GM18499 (cell line): ENCODE measurements around the gene MPIG6B.

Experiments
- ATAC-seq: cut with Tn5 transposase; IDR thresholded peaks from one replicate; pipeline ENCODE4 v1.9.1; 2021; ENCODE audit warnings: moderate number of reproducible peaks; ENCODE audit not compliant: insufficient read depth, unreplicated experiment

MPIG6B gene

DNA sequence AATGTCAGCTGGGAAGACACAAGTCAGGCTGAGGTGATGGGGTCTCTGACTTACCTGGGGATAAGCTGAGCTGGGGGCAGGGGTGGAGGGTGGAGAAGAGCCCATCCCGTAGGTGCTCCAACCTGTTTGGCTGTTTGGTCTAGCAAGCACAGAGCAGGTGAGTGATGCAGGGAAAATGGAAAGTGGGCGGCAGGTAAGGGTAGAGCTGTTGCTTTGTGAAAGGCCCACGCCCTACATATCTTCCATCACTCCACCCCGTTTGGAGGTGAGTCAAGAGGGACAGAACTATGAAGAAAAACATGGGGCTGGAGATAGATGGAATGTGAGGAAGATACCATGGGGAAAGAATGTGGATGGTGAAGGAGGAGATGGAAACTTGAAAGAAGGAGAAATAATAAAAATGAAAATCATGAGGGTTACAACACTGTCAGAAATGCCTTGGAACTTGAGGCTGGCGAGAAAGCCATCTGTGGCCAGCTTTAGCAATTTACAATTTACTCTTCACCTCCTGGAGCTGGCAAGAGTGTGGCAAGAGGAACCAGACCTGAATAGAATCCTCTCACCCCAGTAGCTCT is 2.9 kb upstream of the MPIG6B start:
- ATAC-seq = no peak

DNA sequence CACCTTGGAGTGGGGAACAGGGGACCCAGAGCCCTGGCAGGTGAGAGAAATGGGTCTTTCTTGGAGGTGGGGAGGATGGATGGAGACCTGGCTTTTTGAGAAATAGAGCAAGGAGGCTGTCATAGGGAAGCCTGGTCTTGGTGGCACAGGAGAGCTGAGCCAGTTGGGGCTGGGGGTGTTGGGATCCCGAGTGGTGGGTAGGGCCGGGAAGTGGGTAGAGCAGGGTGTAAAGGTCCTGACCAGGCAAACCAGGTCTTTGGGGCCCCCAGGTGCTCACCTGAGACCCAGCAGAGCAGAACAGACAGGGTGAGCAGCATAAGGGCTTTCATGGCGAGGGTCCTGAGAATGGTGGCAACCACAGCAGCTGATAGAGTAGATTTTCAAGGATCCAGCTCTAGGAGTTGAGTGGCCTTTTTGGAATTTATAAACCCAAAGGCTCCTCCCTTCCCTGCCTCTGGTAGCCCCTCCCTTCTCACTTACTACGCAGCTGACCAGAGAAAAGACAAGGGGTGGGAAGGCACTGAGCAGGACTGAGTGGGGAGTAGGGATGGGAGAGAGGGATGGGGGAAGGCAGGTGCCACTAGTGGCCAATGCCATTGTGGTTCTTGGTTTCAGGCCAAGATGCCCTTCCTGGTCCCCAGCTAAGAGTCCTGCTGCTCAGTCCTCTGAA is 1.7 kb upstream of the MPIG6B start, which contains the start of gene LY6G6C:
Gene LY6G6C, minus strand, starts transcription at position 396 of the 670 bp plus-strand sequence. Its CDS starts 67 bp downstream, at position 329.
- no peak for ATAC-seq

DNA sequence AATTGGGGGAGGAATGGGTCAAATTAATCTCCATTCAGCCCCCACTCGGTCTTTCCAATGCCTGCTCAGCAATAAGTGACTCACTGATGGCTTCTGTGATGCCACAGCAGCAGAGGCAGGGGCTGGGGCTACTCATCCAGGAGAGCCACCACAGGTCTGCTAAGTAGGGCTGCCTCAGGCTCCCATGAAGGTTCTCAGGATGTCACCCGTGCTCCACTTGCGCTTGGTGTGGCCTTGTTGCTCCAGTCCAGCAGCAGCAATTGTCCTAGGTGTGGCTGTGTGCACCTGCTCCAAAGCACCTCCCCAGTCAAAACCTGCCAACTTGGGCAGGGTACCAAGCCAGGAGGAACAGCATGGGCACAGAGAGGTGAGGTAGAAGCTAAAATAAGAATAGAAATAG is 1.0 kb upstream of the MPIG6B start:
- no peak for ATAC-seq

DNA sequence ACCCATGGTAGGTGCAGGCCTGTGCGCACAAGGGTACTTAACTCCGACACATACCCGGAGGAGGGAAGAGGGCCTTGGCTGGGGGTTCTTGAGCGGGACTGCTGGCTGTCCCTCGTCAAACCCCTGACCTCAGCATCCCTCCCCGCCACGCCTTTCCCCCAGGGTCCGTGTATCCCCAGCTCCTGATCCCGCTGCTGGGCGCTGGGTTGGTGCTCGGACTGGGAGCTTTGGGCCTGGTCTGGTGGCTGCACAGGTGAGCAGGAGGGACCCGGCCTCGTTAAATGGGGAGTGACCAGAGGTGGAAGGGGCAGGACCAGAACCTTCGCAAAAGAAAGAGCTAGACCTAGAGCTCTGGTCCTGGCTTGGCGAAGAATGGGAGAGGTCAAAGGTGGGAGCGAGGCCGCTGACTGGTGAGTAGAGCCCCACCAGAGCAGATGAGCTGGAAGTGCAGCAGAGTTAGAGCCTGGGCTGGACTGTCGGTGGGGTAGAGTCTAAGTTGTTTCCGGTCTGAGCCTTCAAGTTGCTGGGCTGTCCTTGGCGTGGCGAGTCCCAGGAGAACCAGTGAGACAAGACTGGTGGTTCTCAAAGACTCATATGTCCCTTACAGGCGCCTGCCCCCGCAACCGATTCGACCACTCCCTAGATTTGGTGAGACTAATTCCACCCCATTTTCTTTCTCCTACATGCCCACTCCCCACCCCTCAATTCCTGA is 963 bp downstream of the MPIG6B start:
- ATAC-seq = no peak

DNA sequence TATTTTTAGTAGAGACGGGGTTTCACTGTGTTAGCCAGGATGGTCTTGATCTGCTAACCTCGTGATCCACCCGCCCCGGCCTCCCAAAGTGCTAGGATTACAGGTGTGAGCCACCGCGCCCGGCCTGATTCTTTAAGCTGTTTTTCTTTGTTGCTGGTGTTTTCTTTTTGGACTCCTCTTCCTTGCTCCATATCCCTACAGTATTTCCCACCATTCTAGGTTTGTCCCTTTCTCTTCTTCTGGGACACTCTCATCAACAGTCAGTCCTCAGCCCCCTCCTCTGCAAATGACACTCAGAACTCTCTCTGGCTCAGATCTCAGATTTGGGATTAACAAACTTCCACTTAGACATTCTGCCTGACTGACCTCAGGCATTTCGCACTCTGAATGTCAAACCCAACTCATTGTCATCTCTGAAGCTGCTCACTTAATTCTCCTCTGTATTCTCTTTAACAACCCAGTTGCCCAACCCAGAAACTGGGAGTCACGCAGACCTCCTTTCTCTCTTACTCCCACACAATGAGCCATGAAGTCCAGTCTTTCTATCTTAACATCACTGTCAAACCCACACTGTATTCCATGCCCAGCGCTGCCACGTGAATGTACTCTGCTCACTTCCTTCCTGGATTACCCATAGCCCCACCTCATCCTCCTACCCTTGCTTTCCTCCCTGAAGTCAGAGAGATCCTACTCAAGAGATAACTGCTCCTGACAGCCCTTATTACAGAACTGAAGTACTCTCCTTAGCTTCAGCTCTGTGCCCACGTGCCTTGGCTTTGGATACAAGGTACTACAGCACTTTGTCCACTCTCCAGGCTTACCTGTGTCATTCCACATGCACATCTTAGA is 2.6 kb downstream of the MPIG6B start:
- no peak for ATAC-seq

DNA sequence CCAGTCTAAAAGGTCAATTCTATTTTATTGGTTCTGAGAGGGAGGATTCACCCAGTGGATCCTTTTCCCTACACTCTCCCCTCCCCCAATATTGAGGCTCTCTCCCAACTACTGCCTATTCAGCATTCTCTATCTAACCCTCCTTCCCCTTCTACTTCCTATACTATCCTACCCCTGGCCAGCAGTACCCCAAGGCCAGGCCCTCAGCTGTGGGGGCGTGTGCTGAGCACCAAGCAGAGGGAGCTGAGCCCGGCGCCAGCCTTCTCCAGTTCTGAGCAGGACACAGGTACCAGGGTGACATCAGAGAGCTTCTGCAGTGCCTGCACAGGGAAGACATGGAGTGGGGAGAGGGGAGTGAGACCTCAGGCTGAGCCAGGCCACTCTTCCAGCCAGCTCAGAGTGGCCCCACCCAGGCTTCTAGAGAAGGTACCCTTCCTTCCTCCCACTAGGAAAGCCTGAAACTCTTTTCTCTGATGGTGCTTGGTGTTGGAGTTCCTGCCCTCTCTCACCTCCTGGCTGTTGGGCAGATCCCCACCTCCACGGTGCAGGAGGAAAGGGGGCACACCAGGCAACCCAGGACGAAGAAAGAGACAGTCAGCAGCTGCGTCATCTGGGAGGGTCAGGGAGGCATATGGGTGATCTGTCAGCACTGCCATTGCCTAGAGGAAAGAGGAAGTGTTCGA is 4.0 kb downstream of the MPIG6B start:
- ATAC-seq = no peak

DNA sequence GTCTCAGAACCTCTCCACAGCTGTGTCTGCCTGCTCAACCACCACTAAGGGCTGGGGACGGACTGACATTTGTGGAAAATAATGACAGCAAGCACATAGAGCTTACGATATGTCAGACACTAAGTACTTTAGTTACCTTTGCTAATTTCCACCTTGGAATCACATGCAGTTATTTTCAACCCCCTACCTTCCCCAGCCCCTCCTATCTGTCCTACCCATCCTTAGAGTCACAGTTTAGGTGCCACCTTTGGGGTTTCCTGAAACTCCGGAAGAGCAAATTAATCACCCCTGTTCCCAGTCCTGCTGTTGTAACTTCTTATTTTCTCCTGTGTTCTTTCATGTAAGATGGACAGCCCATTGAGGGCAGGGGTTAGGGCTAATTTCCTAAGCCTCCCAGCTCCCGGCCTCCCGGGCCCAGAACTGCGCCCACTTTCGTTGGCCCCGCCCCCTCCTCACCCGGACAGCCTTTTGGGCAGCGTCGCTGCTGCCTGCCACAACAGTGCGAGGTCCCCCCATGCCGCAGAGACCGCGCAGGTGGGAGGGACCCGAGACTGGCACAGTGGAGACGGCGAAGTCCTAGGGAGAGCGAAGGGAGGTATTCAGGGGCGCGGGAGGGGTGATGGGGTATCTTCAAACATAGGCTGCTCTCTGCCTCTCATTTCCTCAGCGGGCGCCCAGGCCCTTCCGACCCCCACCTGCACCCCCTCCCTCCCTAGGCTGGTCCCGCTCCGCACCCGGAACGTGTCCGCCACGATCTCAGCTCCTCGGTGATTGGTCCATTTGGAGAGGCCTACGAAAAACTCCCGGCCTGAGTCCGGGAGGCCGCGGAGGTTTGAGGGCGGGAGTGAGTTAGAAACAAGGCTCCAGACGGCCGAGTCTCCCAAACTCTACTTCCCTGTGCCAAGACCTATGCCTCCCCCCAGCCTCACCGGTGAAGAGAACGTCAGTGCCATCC is 4.8 kb downstream of the MPIG6B start:
- no peak for ATAC-seq

DNA sequence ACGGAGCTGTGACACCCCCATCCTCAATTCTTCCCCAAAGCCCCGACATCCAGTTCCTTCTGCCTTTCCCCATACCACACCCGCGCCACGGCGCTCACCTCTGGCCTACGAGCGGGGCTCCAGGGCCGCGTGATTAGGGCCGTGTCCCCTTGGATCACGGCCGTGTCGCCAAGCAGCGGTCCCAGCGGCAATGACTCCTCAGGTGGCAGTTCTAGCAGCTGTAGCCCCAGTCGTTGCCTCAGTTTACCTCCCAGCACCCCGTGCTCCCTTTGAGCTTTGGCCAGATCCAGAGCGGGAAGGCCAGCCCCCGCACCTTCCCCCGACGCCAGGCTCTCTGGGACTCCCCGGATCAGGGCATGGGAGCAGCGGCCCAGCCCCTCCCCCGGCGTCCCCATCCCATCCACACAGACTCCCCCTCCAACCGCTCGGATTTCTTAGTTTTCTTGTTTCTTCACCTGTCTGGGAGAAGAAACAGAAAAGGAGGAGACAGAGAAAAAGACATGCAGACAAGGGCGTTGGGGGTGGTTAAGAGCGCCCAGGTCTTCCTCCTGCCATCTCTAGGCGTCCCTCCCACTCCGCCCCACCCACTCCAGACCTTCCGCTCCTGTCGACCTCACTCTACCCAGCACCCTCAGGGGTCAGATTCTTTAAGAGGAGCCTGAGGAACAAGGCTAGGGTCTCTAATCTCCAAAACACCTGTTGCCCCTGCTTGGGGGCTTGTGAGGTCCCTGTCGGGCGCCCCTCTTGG is 5.8 kb downstream of the MPIG6B start, which contains the start of gene DDAH2:
Gene DDAH2, minus strand, starts transcription at position 533 of the 748 bp plus-strand sequence. Its CDS starts 138 bp downstream, at position 395.
- ATAC-seq = no peak

DNA sequence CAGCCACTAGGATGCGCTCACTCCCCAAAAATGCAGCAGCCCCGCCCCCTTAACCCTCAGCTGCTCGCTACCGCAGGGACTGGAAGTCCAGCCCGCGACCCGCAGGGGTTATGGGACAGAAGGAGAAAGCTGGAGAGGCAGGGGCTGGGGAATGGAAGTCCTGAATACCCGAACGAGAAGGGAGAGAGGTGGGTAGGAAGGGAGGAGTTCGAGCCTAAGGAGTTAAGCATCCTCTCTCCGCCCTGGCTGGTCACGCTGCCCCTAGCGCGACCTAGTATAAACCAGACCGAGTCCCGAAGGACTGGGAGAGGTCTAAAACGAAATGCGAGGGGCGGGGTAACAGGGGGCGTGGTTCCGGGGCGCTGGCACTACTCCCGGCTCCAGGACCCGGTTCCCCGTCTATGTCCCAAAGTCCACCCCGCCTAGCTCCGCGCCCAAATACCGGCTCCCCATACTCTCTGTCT is 6.4 kb downstream of the MPIG6B start:
- ATAC-seq = no peak

DNA sequence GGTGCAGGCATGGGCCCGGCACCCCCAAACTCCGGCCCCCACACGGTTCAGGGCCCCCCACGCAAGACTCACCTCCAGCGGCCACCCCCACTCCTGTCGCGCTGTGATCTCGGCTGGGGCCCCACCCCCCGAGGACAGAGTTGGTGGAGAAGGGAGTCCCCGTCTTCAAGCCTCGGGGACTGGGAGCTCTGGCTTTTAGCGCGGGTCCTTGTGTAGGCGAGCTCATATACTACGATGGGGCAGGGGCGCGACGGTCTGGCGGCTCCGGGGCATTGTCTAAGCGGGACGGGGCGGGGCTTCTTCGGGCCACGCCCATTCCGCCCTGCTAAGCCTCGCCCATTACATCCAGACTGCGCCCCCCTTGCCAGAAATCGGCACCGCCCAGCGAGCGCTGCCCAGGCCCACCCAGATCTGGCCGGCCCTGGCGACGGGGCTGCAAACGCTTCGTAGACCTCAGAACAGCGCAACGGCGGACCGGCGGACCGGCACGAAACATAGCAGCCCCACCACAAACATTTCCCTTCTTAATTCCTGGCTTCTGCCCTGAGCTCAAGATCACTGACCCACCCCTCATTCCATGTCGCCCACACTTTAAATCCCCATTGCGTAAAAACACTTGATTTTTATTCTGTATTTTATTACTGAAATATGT is 6.9 kb downstream of the MPIG6B start:
- ATAC-seq = no peak

DNA sequence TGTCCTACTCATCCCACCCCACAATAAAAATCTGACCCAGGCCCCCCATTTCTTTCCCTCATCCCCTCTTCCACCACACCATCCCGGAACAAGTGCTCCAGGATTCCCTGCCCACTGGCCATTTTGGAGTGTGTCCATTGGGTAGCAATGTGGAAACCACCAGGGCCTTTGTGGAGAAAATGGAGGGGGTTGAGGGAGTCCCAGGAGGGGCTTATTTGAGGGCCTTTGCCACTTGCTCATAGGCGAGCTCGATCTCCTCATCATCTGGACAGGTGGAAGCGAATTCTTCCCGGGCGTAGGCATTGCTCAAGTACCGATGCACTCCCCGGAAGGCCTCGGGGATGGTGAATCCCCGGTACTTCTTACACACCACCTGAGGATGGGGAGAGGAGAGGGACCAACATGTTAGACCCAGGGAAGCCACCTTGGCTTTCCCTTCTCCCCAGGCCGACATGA is 7.5 kb downstream of the MPIG6B start:
- ATAC-seq = no peak

DNA sequence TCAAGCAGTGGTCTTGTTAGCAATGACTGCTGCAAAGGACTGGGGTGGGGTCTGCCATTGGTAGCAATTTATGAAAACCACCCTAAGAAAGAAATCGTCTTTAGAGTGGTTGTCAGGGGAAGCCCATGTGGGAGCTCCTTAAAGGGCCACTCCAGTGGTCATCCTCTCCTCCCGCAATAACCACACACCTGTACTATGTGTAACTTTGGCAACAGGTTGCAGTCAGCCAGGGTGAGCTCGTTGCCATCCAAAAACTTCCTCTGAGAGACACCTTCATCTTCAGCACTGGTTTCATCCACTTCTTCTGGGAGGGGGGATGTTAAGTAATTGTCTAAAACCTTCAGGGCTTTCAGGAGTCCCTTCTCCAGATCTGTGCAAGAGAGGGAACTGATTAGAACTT is 8.9 kb downstream of the MPIG6B start:
- ATAC-seq = no peak

DNA sequence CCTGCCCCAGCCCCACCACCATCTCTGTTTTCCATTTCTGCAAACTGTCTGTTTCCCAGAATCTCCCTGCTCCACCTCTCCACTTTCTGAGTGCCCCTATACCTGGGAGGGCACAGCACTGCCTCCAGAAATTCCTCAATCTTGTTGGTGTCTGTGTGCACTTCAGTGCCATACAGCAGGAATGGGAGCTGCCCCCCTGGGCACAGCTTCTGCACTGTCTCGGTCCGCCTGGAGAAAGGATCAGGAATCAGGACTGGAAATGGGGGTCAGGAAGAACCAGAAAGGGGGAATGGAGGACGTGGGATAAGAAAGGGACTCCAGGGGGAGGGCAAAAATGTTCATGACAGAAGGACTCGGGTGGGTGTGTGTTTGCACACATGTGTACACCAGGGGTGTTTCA is 10.6 kb downstream of the MPIG6B start:
- ATAC-seq = no peak

DNA sequence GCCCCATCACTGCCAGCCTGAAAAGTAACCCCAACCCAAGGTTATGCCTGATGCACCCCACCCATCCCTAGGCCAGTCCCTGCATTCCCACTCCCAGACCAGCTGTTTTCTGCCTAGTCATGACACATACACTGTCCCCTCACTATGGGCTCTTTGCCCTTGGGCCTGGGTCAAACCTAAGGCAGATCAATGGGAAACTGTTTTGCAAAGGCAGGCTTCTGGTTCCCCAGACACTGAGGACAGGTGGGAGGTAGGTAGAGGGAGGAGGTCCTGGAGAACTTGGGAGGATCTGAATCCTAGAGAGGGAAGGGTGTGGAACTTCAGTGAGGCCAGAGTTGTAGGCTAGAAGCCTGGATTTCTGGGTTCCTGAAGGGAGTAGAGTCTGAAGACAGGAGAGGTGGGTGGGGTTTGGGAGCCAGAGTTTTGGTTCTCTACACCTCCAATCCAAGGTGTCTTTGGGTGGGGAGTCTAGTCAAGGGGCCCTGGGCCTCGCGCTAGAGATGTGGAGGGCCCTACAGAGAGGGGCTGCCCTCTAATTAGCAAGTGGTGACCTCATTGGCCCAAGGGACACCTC is 11.2 kb downstream of the MPIG6B start:
- no peak for ATAC-seq

DNA sequence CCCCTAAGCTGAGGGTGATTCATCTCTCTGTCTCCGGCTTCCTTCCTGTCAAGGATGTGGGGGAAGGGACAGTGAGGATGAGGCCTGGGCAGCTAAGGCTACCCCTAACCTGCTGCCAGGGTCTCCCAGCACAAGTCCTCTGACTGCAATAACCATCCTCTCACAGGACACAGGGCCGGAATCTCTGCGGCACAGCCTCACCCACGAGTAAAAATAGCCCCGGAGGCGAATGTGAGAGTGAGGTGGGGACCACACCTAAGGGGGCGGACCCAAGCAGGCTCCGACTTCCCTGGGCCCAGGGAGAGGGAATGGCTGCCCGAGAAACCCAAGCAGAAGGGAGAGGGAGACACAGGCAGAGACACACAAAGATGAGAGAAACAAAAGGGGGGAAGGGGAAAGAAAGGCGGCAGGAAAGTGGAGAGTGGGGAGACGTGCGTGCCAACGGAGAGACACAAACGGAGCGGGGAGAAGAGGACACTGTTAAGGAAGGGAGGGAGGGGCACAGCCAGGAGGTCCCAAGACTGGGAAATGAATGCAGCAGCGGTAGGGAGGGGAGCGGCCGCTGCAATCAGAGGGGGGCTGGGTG is 11.7 kb downstream of the MPIG6B start:
- no peak for ATAC-seq

DNA sequence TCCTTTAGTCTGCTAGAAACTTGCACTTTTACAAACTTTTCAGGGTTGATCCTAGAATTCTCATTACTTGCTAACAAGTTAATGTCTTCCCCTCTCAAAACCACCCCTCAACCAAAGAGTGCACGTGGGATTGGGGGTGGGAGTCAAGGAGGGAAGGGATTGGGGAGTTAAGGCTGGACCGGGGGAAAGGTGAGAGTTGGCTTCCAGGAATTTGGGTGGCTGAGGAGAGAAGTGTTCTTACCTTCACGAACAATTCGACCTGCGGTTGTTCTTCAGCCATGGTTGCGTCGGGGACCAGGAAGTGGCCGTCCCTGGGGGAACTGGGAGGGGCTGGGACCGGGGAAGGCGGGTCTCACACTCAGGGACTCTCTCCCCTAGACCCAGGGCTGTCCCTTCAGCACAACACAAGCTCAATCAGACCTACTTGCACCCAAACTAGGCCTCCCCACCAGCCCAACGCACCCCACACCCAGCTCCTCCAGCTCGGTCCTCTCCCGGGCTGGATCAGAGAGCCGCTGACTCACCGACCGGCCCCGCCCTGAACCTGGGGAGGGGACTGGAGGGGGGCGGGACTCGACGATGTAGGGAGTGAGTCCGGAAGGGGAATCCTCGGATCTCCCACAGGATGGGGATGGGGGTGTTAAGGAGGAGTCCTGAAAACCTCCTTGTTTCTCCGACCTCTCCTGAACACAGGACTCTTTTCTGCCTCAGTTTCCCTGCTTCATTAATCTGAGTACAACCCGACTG is 13.0 kb downstream of the MPIG6B start, which contains the start of gene CLIC1:
Gene CLIC1, minus strand, starts transcription at position 510 of the 747 bp plus-strand sequence. Its CDS starts 230 bp downstream, at position 280.
- no peak for ATAC-seq
